Upper lobe of left lung (tissue), 4 donors: Measurements from ENCODE around the gene NAPB.

ENCODE experiments used
- CTCF ChIP-seq, 6 experiments: fragments of 450-650 bp in 4 of 6; fragments of 200-600 bp in 2 of 6; sonication (generic) in 2 of 6; IDR thresholded peaks; one replicate each; pipeline ENCODE4 v1.5.1; 2016 to 2019; ENCODE audit warnings: antibody characterized with exemption in 6 of 6
- EP300 ChIP-seq, 4 donors: sonication (generic); formaldehyde crosslinking; IDR thresholded peaks; one replicate each; pipeline ENCODE4 v1.5.1; 2017; ENCODE audit warnings: antibody characterized with exemption in 4 of 4, control low read depth in 2 of 4
- POLR2A ChIP-seq, 4 donors: fragments of 450-650 bp; IDR thresholded peaks; one replicate each; pipeline ENCODE4 v1.5.1; 2016 to 2017; ENCODE audit warnings: antibody characterized with exemption in 4 of 4, mild to moderate bottlenecking in 2 of 4

GRCh38 chr20:23404196-23404595 is 17.1 kb downstream of the NAPB start:
- TF ChIP-seq CTCF (IDR thresholded peaks at IDR 0.05) (no peak), EP300 (IDR thresholded peaks at IDR 0.05) (no peak), POLR2A (IDR thresholded peaks at IDR 0.05) (no peak)
